ENCODE results near the gene FASTK.

DNA sequence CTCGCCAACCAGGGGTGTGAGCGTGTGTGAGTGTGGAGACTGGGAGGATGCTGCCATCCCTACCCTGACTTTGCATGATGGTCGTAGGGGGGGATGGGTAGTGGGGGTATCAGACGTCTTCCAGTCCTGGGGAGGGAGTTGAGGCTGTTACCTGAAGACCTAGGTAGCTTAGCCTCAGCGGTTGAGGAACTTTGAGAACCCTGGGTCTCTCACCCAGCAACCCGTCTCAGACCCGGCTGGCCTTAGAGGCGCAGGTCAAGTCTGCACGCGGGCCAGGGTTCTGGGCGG lies 18.6 kb downstream of the FASTK start:
- TF ChIP-seq GATA3 (IDR thresholded peaks at IDR 0.05; ENCODE audit: low read depth, low read length) = no peak
- no peak for TF ChIP-seq GATA2 (IDR thresholded peaks at IDR 0.05; ENCODE audit: low read depth, low read length)

Data from SH-SY5Y (cell line).